ENCODE results near the gene FAM120A.

FAM120A gene

DNA sequence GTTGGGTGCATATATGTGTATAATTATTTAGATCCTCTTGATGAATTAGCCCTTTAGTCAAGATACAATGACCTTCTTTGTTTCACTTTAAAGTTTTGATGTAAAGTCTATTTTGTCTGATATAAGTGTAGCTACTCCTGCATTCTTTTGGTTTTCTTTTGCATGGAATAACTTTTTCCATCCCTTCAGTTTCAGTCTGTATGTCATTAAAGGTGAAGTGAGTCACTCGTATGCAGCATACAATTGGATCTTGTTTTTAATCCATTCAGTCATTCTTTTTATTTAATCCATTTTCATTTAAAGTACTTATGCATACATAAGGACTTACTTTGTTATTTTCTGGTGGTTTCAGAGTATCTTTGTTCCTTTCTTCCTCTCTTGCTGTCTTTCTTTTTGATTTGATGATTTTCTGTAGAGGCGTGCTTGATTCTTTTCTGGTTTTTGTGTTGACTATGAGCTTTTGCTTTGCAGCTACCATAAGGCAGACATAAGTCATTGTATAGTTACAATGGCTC lies 36.3 kb upstream of the FAM120A start:
- Histone ChIP-seq H3K36me3 (ENCODE audit: insufficient read depth, low read length) (no peaks in the 10 kb centered on the region), H3K79me2 (ENCODE audit: insufficient read depth, low read length) (no peaks in the 10 kb centered on the region), H3K9me2 (replicated peaks; ENCODE audit: low read depth, low read length) (no peaks in the 10 kb centered on the region), H3K9me3 (ENCODE audit: insufficient read depth, low read depth, low read length) (peaks cover 11% of the 10 kb centered on the region; the same call in 1 of the 2 replicates), H2AFZ (ENCODE audit: low read length) (no peak overlapping the region), H3K4me3 (ENCODE audit: low read length, poor library complexity, severe bottlenecking) (no peak overlapping the region), H3F3A (ENCODE audit: low read depth) (no peaks in the 10 kb centered on the region), H3K4me2 (ENCODE audit: low read depth, low read length, poor library complexity, severe bottlenecking) (no peak overlapping the region), H4K20me1 (ENCODE audit: insufficient read depth, low read length, poor library complexity, severe bottlenecking) (no peaks in the 10 kb centered on the region), H3K27me3 (ENCODE audit: insufficient read depth, low read length, poor library complexity, severe bottlenecking) (no peaks in the 10 kb centered on the region), H3K9ac (ENCODE audit: low read depth, low read length, poor library complexity, severe bottlenecking) (no peak overlapping the region), H3K4me1 (ENCODE audit: insufficient read depth, low read length, poor library complexity, severe bottlenecking) (no peaks in the 10 kb centered on the region)
- TF ChIP-seq EZH2phosphoT487 (IDR thresholded peaks at IDR 0.05; ENCODE audit: borderline replicate concordance): no peak
- TF ChIP-seq, protein P1, sequence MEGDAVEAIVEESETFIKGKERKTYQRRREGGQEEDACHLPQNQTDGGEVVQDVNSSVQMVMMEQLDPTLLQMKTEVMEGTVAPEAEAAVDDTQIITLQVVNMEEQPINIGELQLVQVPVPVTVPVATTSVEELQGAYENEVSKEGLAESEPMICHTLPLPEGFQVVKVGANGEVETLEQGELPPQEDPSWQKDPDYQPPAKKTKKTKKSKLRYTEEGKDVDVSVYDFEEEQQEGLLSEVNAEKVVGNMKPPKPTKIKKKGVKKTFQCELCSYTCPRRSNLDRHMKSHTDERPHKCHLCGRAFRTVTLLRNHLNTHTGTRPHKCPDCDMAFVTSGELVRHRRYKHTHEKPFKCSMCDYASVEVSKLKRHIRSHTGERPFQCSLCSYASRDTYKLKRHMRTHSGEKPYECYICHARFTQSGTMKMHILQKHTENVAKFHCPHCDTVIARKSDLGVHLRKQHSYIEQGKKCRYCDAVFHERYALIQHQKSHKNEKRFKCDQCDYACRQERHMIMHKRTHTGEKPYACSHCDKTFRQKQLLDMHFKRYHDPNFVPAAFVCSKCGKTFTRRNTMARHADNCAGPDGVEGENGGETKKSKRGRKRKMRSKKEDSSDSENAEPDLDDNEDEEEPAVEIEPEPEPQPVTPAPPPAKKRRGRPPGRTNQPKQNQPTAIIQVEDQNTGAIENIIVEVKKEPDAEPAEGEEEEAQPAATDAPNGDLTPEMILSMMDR (conservative IDR thresholded peaks at IDR 0.05; ENCODE audit: low read length): no peak

DNA sequence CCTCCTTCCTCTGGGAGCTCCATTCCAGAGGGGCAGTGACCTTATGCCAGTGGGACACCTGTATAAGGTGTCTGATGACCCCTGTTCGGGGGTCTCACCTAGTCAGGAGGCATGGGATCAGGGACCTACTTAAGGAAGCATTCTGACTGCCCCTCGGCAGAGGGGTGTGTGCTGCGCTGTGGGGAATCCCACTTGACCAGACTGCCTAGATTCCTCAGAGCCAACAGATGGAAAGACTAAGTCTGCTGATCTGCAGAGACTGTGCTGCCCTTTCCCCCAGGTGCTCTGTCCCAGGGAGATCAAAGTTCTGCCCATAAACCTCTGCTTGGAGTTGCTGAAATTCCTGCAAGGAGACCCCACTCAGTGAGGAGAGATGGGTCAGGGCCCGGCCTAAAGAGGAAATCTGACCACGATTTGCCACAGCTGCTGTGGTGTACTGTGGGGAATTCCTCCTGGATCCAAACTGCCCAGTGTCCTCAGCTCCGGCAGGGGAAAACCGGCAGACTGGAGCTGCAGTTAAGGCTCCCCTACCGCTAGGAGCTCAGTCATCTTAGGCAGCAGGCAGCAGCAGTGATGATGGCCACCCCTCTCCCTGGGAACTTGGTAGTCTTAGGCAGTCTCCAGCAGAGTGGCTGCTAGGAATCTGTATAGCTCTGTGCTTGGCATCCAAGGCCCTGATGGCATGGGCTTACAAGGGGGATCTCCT lies 34.8 kb upstream of the FAM120A start:
- H3K9ac ChIP-seq (ENCODE audit: low read depth, low read length, poor library complexity, severe bottlenecking): no peak overlapping the region
- H3K79me2 ChIP-seq (ENCODE audit: insufficient read depth, low read length): no peaks in the 10 kb centered on the region
- TF ChIP-seq, protein P1 (conservative IDR thresholded peaks at IDR 0.05; ENCODE audit: low read length): no peak
- TF ChIP-seq EZH2phosphoT487 (IDR thresholded peaks at IDR 0.05; ENCODE audit: borderline replicate concordance): no peak
- no peaks in the 10 kb centered on the region for H4K20me1 ChIP-seq (ENCODE audit: insufficient read depth, low read length, poor library complexity, severe bottlenecking)
- no peaks in the 10 kb centered on the region for H3K27me3 ChIP-seq (ENCODE audit: insufficient read depth, low read length, poor library complexity, severe bottlenecking)
- peaks cover 11% of the 10 kb centered on the region; the same call in 1 of the 2 replicates for H3K9me3 ChIP-seq (ENCODE audit: insufficient read depth, low read depth, low read length)
- no peak overlapping the region for H3K4me2 ChIP-seq (ENCODE audit: low read depth, low read length, poor library complexity, severe bottlenecking)
- H3K4me1 ChIP-seq (ENCODE audit: insufficient read depth, low read length, poor library complexity, severe bottlenecking): no peaks in the 10 kb centered on the region
- no peaks in the 10 kb centered on the region for H3K36me3 ChIP-seq (ENCODE audit: insufficient read depth, low read length)
- H3F3A ChIP-seq (ENCODE audit: low read depth): no peaks in the 10 kb centered on the region
- H3K9me2 ChIP-seq (replicated peaks; ENCODE audit: low read depth, low read length): no peaks in the 10 kb centered on the region
- H3K4me3 ChIP-seq (ENCODE audit: low read length, poor library complexity, severe bottlenecking): no peak overlapping the region
- H2AFZ ChIP-seq (ENCODE audit: low read length): no peak overlapping the region

DNA sequence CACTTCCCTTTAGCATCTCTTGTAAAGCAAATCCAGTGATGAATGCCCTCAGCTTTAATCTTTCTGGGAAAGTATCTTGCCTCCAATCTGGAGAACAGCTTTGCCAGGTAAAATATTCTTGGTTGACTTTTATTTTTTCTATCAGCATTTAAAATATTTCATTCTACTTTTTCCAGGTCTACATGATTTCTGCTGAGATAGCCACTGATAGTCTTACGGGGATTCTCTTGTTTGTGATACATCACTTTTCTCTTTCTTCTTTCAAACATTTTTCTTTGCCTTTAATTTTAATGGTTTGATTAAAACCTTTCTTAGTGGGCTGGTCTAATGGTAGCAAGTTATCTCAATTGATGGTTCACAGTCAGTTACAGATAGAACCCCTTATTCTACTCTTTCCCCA lies 33.9 kb upstream of the FAM120A start:
- Histone ChIP-seq H3K36me3 (ENCODE audit: insufficient read depth, low read length) (no peaks in the 10 kb centered on the region), H3K9ac (ENCODE audit: low read depth, low read length, poor library complexity, severe bottlenecking) (no peak overlapping the region), H3K4me1 (ENCODE audit: insufficient read depth, low read length, poor library complexity, severe bottlenecking) (no peaks in the 10 kb centered on the region), H3K4me2 (ENCODE audit: low read depth, low read length, poor library complexity, severe bottlenecking) (no peak overlapping the region), H4K20me1 (ENCODE audit: insufficient read depth, low read length, poor library complexity, severe bottlenecking) (no peaks in the 10 kb centered on the region), H3K9me3 (ENCODE audit: insufficient read depth, low read depth, low read length) (peaks cover 11% of the 10 kb centered on the region; the same call in 1 of the 2 replicates), H3F3A (ENCODE audit: low read depth) (no peaks in the 10 kb centered on the region), H2AFZ (ENCODE audit: low read length) (no peak overlapping the region), H3K9me2 (replicated peaks; ENCODE audit: low read depth, low read length) (no peaks in the 10 kb centered on the region), H3K27me3 (ENCODE audit: insufficient read depth, low read length, poor library complexity, severe bottlenecking) (no peaks in the 10 kb centered on the region), H3K4me3 (ENCODE audit: low read length, poor library complexity, severe bottlenecking) (no peak overlapping the region), H3K79me2 (ENCODE audit: insufficient read depth, low read length) (no peaks in the 10 kb centered on the region)
- TF ChIP-seq, protein P1 (conservative IDR thresholded peaks at IDR 0.05; ENCODE audit: low read length): no peak
